Activated T-cell treated with anti-CD3 and anti-CD28 coated beads, Interleukin-2, amount 50 U/mL, for 1 hour (primary cell): ENCODE data around the gene NKX1-1.
"Not testable (repeated sequence)": the region's sequence is repeated elsewhere in the genome, so short reads cannot be mapped to it uniquely, and the experiment has no call there.

ENCODE experiments used
- DNase-seq: peaks from one replicate; pipeline ENCODE4 v3.0.0-alpha.2; 2020

The NKX1-1 gene

GRCh38 chr4:1403591-1404572 is 2.4 kb downstream of the NKX1-1 start:
- peak; percentile 16 for DNase-seq

GRCh38 chr4:1403177-1403583 is 3.1 kb downstream of the NKX1-1 start:
- peak; percentile 18 for DNase-seq

GRCh38 chr4:1402516-1403091 is 3.6 kb downstream of the NKX1-1 start:
- DNase-seq, result peak; percentile 13

GRCh38 chr4:1402021-1402515 is 4.2 kb downstream of the NKX1-1 start:
- peak; percentile 4 for DNase-seq

- DNase-seq, result peak; percentile 11
Observed at GRCh38 chr4:1401409-1402020, 4.7 kb downstream of the NKX1-1 start.

- DNase-seq, result no peak
Observed at GRCh38 chr4:1400831-1401408, 5.3 kb downstream of the NKX1-1 start.

GRCh38 chr4:1400191-1400805 is 5.9 kb downstream of the NKX1-1 start:
- DNase-seq, result peak; percentile 11

- DNase-seq, result peak; percentile 11
Observed at GRCh38 chr4:1399508-1400190, 6.6 kb downstream of the NKX1-1 start.

GRCh38 chr4:1398681-1399507 is 7.3 kb downstream of the NKX1-1 start:
- DNase-seq, result peak; percentile 11

- no peak for DNase-seq
Observed at GRCh38 chr4:1396806-1397455, 9.3 kb downstream of the NKX1-1 start.

GRCh38 chr4:1395941-1396805 is 10.1 kb downstream of the NKX1-1 start:
- no peak for DNase-seq

- DNase-seq, result not testable (repeated sequence)
Observed at GRCh38 chr4:1395389-1395820, 10.8 kb downstream of the NKX1-1 start.

- not testable (repeated sequence) for DNase-seq
Observed at GRCh38 chr4:1394554-1395388, 11.5 kb downstream of the NKX1-1 start.

- DNase-seq, result no peak
Observed at GRCh38 chr4:1393866-1394265, 12.4 kb downstream of the NKX1-1 start.

GRCh38 chr4:1393363-1393762 is 12.9 kb downstream of the NKX1-1 start:
- not testable (repeated sequence) for DNase-seq

GRCh38 chr4:1385373-1386340 is 20.6 kb downstream of the NKX1-1 start:
- DNase-seq, result no peak

GRCh38 chr4:1384675-1385372 is 21.4 kb downstream of the NKX1-1 start:
- no peak for DNase-seq
